ENCODE measurements around the gene FAM163A.

- no peak for TF ChIP-seq FOXK2 (IDR thresholded peaks at IDR 0.05)
- TF ChIP-seq ELF4 (IDR thresholded peaks at IDR 0.05), result no peak
- TF ChIP-seq BHLHE40 (IDR thresholded peaks at IDR 0.05; ENCODE audit: borderline replicate concordance), result no peak
- no peak for TF ChIP-seq SP1 (IDR thresholded peaks at IDR 0.05)
Observed at GRCh38 chr1:179865377-179865776, 122.3 kb downstream of the FAM163A start.
